ENCODE results near the gene CCDC200. TPM values are rescaled to one million over a fixed set of nuclear protein-coding genes. Genes with fewer than 3 reads are reported as not detected.
A peak's percentile ranks its signal among the peaks of the same experiment; 100 is the strongest.
"Not testable (repeated sequence)": the region's sequence is repeated elsewhere in the genome, so short reads cannot be mapped to it uniquely, and the experiment has no call there.

Gene CCDC200
- total RNA-seq, 1 experiment from 2014 or later: not detected

DNA sequence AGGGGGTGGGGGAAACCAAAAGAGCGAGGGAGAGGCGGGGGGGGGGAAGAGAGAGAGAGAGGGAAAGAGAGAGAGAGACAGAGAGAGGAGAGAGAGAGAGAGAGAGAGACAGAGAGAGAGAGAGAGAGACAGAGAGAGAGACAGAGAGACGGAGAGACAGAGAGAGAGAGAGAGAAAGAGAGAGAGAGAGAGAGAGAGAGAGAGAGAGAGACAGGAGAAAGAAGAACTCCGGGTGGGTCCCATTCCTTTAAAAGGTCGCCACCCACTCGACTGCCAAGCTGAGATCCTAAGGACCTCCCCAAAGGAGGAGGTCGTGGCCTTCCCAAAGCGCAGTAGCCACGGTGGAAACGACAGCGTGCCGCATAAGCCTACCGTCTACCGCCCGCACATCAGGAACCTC, 4.8 kb upstream of the CCDC200 start:
- H3K9ac ChIP-seq (ENCODE audit: low read length); H2AFZ ChIP-seq (ENCODE audit: low read depth, low read length, poor library complexity, severe bottlenecking); RAD21 ChIA-PET (ENCODE audit: low non-redundant PET in 1 of 2, low total read pairs in 2 of 2, uncharacterized antibody in 2 of 2, unreplicated experiment in 2 of 2); H3K4me3 ChIP-seq (replicated peaks in 1 of 2; ENCODE audit: low read depth in 1 of 2, low read length in 2 of 2); H3K4me1 ChIP-seq (ENCODE audit: control insufficient read depth in 1 of 2, insufficient read depth in 2 of 2, low read length in 2 of 2); H3K79me2 ChIP-seq (ENCODE audit: insufficient read depth, low read length); H3K9me3 ChIP-seq (ENCODE audit: control insufficient read depth in 1 of 2, insufficient read depth in 1 of 2, low read depth in 1 of 2, low read length in 2 of 2); H3K4me2 ChIP-seq (ENCODE audit: low read length); H3K27me3 ChIP-seq (ENCODE audit: insufficient read depth, low read length); H3K27ac ChIP-seq (ENCODE audit: low read depth, low read length); POLR2A ChIA-PET; BruUV-seq (replicated peaks); H3K9me2 ChIP-seq (ENCODE audit: insufficient read depth); intact Hi-C loops (cut with micrococcal nuclease); H4K20me1 ChIP-seq (ENCODE audit: insufficient read depth); DNase-seq (ENCODE audit: low read depth, low spot score); CTCF ChIA-PET; H3K36me3 ChIP-seq (ENCODE audit: control insufficient read depth in 1 of 2, insufficient read depth in 2 of 2, low read length in 2 of 2); ATAC-seq: not testable (repeated sequence)

DNA sequence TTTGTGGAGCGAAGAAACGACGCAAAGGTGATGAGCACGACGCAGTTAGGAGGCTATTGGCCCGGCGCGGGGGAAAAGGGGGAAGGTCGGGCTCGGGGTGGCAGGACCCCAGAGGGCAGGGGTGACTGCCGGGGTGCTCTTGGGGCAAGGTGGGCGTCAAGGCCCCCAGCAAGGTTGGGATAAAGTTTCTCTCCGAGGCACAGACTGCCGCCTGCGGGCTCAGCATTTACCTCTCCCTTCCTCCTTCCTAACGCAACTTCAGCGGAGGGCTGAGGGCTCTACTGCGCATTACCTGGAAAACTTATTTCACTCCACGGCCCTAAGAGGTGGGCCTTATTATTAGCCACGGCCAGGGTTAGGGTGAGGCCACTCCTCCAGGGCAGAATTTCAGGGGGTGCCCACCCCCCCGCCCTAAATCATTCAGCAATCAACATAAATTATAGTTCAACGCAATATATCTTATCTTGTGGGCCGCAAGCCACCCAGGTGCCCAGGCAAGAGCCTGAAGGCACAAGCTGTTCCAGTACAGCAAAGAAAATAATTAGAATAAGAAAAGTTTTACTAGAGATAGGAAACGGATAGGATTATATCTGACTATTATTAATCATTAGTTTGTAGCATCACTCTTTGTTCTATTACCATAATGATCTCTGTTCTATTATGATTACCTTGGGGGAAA, 3.7 kb upstream of the CCDC200 start:
- H3K4me2 ChIP-seq (ENCODE audit: low read length); H4K20me1 ChIP-seq (ENCODE audit: insufficient read depth); ATAC-seq; H3K4me3 ChIP-seq (replicated peaks in 1 of 2; ENCODE audit: low read depth in 1 of 2, low read length in 2 of 2); H3K9me3 ChIP-seq (ENCODE audit: control insufficient read depth in 1 of 2, insufficient read depth in 1 of 2, low read depth in 1 of 2, low read length in 2 of 2); DNase-seq (ENCODE audit: low read depth, low spot score); H3K36me3 ChIP-seq (ENCODE audit: control insufficient read depth in 1 of 2, insufficient read depth in 2 of 2, low read length in 2 of 2); H3K79me2 ChIP-seq (ENCODE audit: insufficient read depth, low read length); H3K27me3 ChIP-seq (ENCODE audit: insufficient read depth, low read length); POLR2A ChIA-PET; H3K9ac ChIP-seq (ENCODE audit: low read length); H3K4me1 ChIP-seq (ENCODE audit: control insufficient read depth in 1 of 2, insufficient read depth in 2 of 2, low read length in 2 of 2); intact Hi-C loops (cut with micrococcal nuclease); H2AFZ ChIP-seq (ENCODE audit: low read depth, low read length, poor library complexity, severe bottlenecking); H3K9me2 ChIP-seq (ENCODE audit: insufficient read depth); CTCF ChIA-PET; RAD21 ChIA-PET (ENCODE audit: low non-redundant PET in 1 of 2, low total read pairs in 2 of 2, uncharacterized antibody in 2 of 2, unreplicated experiment in 2 of 2); H3K27ac ChIP-seq (ENCODE audit: low read depth, low read length): not testable (repeated sequence)
- BruUV-seq (replicated peaks): TSS peak; percentile 85

DNA sequence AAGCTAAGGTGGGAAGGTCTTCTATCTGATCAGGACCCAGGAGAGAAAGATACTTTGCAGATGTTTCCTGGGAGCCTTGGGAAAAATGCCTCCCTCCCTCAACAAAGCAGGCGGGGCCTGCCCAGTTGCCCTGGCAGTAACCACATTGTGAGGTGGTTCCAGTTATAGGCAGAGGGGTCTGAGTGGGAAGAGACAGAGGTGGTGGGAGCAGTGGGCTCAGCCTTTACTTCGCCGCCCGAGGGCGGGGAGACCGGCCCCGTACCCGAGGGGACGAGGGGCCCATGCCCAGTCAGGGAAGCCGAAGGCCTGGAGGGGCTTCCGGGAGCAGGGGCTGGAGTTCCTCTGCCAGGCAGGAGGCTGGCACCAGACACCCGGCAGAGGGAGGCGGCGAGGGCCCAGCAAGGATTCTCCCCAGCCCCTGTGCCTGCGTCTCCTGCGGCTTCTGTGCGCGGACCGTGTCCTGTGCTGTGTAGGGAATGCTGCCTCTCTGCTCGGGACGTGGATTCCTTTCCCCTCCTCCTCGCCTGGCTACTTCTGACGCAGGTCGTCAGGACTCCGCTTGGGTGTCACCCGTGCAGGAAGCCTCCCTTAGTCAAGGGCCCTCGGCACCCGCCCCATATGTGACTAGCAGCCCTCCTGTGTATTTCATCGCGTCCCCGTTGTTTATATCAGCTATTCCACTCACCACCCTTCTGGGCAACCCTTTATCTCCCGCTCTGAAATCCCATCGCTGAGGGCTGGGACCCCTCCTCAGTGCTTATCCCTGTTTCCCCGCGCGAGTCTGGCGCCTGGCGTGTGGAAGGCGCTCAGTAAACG, 3.0 kb upstream of the CCDC200 start:
- H3K4me2 ChIP-seq (ENCODE audit: low read length); DNase-seq (ENCODE audit: low read depth, low spot score); H3K9me2 ChIP-seq (ENCODE audit: insufficient read depth); H2AFZ ChIP-seq (ENCODE audit: low read depth, low read length, poor library complexity, severe bottlenecking); H3K27me3 ChIP-seq (ENCODE audit: insufficient read depth, low read length); H3K36me3 ChIP-seq (ENCODE audit: control insufficient read depth in 1 of 2, insufficient read depth in 2 of 2, low read length in 2 of 2); H3K4me3 ChIP-seq (replicated peaks in 1 of 2; ENCODE audit: low read depth in 1 of 2, low read length in 2 of 2); H4K20me1 ChIP-seq (ENCODE audit: insufficient read depth); H3K9me3 ChIP-seq (ENCODE audit: control insufficient read depth in 1 of 2, insufficient read depth in 1 of 2, low read depth in 1 of 2, low read length in 2 of 2); RAD21 ChIA-PET (ENCODE audit: low non-redundant PET in 1 of 2, low total read pairs in 2 of 2, uncharacterized antibody in 2 of 2, unreplicated experiment in 2 of 2); ATAC-seq; H3K79me2 ChIP-seq (ENCODE audit: insufficient read depth, low read length); H3K4me1 ChIP-seq (ENCODE audit: control insufficient read depth in 1 of 2, insufficient read depth in 2 of 2, low read length in 2 of 2); H3K27ac ChIP-seq (ENCODE audit: low read depth, low read length); H3K9ac ChIP-seq (ENCODE audit: low read length); POLR2A ChIA-PET; CTCF ChIA-PET; BruUV-seq (replicated peaks); intact Hi-C loops (cut with micrococcal nuclease): not testable (repeated sequence)
